Endodermal cell (in vitro differentiated cells): Measurements from ENCODE around the gene LRRC49. TPM values are rescaled to one million over a fixed set of nuclear protein-coding genes. Genes with fewer than 3 reads are reported as not detected.
"Not testable (repeated sequence)": the region's sequence is repeated elsewhere in the genome, so short reads cannot be mapped to it uniquely, and the experiment has no call there.

Experiments
- DNase-seq: peaks from one replicate; pipeline ENCODE4 v3.0.0-alpha.2; 2017
- H3K27ac ChIP-seq: 2 replicates; pipeline ENCODE4 v1.5.1; 2013; ENCODE audit warnings: mild to moderate bottlenecking, low read depth, low read length, moderate library complexity
- H3K27me3 ChIP-seq: 2 replicates; pipeline ENCODE4 v1.6.1; 2013; ENCODE audit warnings: mild to moderate bottlenecking, low read length, moderate library complexity; ENCODE audit not compliant: insufficient read depth, control insufficient read depth, poor library complexity, severe bottlenecking
- H3K36me3 ChIP-seq: 2 replicates; pipeline ENCODE4 v1.7.0; 2013; ENCODE audit warnings: mild to moderate bottlenecking, low read length, moderate library complexity; ENCODE audit not compliant: control insufficient read depth, insufficient read depth
- H3K4me1 ChIP-seq: one replicate; pipeline ENCODE4 v1.7.0; 2013; ENCODE audit warnings: low read length; ENCODE audit not compliant: control insufficient read depth, insufficient read depth
- H3K4me3 ChIP-seq: 2 replicates; pipeline ENCODE4 v1.5.1; 2013; ENCODE audit warnings: mild to moderate bottlenecking, low read length, moderate library complexity
- H3K9ac ChIP-seq: 2 replicates; pipeline ENCODE4 v1.6.1; 2013; ENCODE audit warnings: mild to moderate bottlenecking, low read length, moderate library complexity; ENCODE audit not compliant: poor library complexity, severe bottlenecking; ENCODE audit errors: extremely low read depth
- H3K9me3 ChIP-seq: 2 replicates; pipeline ENCODE4 v1.6.1; 2013; ENCODE audit warnings: mild to moderate bottlenecking, low read length, moderate library complexity; ENCODE audit not compliant: control insufficient read depth
- H3K27ac Mint-ChIP-seq: 2 replicates; pipeline ENCODE4 v1.8.0; 2020; ENCODE audit warnings: mixed read lengths
- H3K27me3 Mint-ChIP-seq: 2 replicates; pipeline ENCODE4 v1.8.0; 2021; ENCODE audit warnings: mild to moderate bottlenecking, mixed read lengths; ENCODE audit not compliant: insufficient read depth
- H3K36me3 Mint-ChIP-seq: 2 replicates; pipeline ENCODE4 v1.8.0; 2020; ENCODE audit warnings: low read depth, mixed read lengths
- H3K4me1 Mint-ChIP-seq: 2 replicates; pipeline ENCODE4 v1.8.0; 2020; ENCODE audit warnings: mixed read lengths
- H3K4me3 Mint-ChIP-seq: 2 replicates; pipeline ENCODE4 v1.8.0; 2020; ENCODE audit warnings: mild to moderate bottlenecking, moderate library complexity, mixed read lengths
- H3K9me3 Mint-ChIP-seq: 2 replicates; pipeline ENCODE4 v1.8.0; 2020; ENCODE audit warnings: mild to moderate bottlenecking, mixed read lengths
- CTCF ChIP-seq: fragments of 200-600 bp; sonication (generic); conservative IDR thresholded peaks from 2 replicates; pipeline ENCODE4 v1.5.0; 2021; ENCODE audit warnings: antibody characterized with exemption, mild to moderate bottlenecking
- WGBS, 2 experiments: methylation state at CpG; one replicate each; pipeline versions ENCODE4 v1.1.5 to v1.1.7; 2013; ENCODE audit warnings: missing lambda C conversion rate in 2 of 2, mixed read lengths in 1 of 2; ENCODE audit not compliant: insufficient coverage in 1 of 2, insufficient read length in 1 of 2; 5-methylcytosine and 5-hydroxymethylcytosine counted together
- total RNA-seq, 2 donors: library from RNA; stranded (reverse); fragmentation: NEBNext Ultra II Directional in 1 of 2; extraction: Animal tissue kit (Norgen Biotek cat#: 25700) in 1 of 2; gene quantifications; 2 replicates in 1 of 2; 3 replicates in 1 of 2; pipeline ENCODE4 v1.2.1, GENCODE V29; 2021

LRRC49 gene
- total RNA-seq, 2 donors from 2014 or later, result 6.6 to 10.7 TPM

- H3K9me3 Mint-ChIP-seq, result no peaks in the 10 kb centered on the region
- no peaks in the 10 kb centered on the region for H3K27me3 Mint-ChIP-seq
- no peak for TF ChIP-seq CTCF
- Histone ChIP-seq H3K9ac (no peak overlapping the region), H3K4me1 (no peaks in the 10 kb centered on the region), H3K27ac (no peak overlapping the region), H3K9me3 (no peaks in the 10 kb centered on the region), H3K36me3 (no peaks in the 10 kb centered on the region), H3K4me3 (no peak overlapping the region), H3K27me3 (no peaks in the 10 kb centered on the region)
- 88 to 93% methylated on average over 2 of the region's 2 CpGs for WGBS, 2 experiments
- no peak for DNase-seq
- no peak overlapping the region for H3K27ac Mint-ChIP-seq
- H3K4me1 Mint-ChIP-seq, result peaks cover 1% of the 10 kb centered on the region
- no peaks in the 10 kb centered on the region for H3K36me3 Mint-ChIP-seq
- no peak overlapping the region for H3K4me3 Mint-ChIP-seq
Observed at GRCh38 chr15:71013446-71013845, 120.8 kb downstream of the LRRC49 start.

- peaks cover 4% of the 10 kb centered on the region for H3K4me1 Mint-ChIP-seq
- peak; percentile 22 for DNase-seq
- no peaks in the 10 kb centered on the region for H3K4me1 ChIP-seq
Observed at GRCh38 chr15:71015342-71015741, 122.7 kb downstream of the LRRC49 start.

GRCh38 chr15:71031232-71031631, 138.6 kb downstream of the LRRC49 start:
- H3K9me3 Mint-ChIP-seq, result peaks cover 23% of the 10 kb centered on the region
- not testable (repeated sequence) for H3K9ac ChIP-seq, H3K27me3 ChIP-seq, H3K4me1 ChIP-seq, H3K9me3 ChIP-seq, H3K4me1 Mint-ChIP-seq, H3K27ac ChIP-seq, H3K36me3 ChIP-seq, H3K36me3 Mint-ChIP-seq, H3K27ac Mint-ChIP-seq, DNase-seq, H3K4me3 Mint-ChIP-seq, H3K27me3 Mint-ChIP-seq, H3K4me3 ChIP-seq
- WGBS, 2 experiments, result 93 to 100% methylated on average over 3 to 4 of the region's 4 CpGs

More at GRCh38 chr15:71015342-71015741, 122.7 kb downstream of the LRRC49 start:
- TF ChIP-seq CTCF, result no peak
- Mint-ChIP-seq H3K9me3 (no peaks in the 10 kb centered on the region), H3K36me3 (no peaks in the 10 kb centered on the region), H3K4me3 (no peak overlapping the region), H3K27ac (no peak overlapping the region), H3K27me3 (no peaks in the 10 kb centered on the region)
- WGBS, 2 experiments, result 86 to 96% methylated on average over 3 to 7 of the region's 8 CpGs
- Histone ChIP-seq H3K36me3 (no peaks in the 10 kb centered on the region), H3K27me3 (no peaks in the 10 kb centered on the region), H3K4me3 (no peak overlapping the region), H3K27ac (no peak overlapping the region), H3K9ac (no peak overlapping the region), H3K9me3 (no peaks in the 10 kb centered on the region)

GRCh38 chr15:71035478-71035877, 142.9 kb downstream of the LRRC49 start:
- not testable (repeated sequence) for H3K27me3 Mint-ChIP-seq, H3K36me3 Mint-ChIP-seq
- WGBS, 2 experiments, result 100% methylated on average over 1 of the region's 1 CpG; no CpG with 5 or more reads in 1 of the 2 experiments

More at GRCh38 chr15:71035478-71035877, 142.9 kb downstream of the LRRC49 start:
- H3K36me3 ChIP-seq, H3K4me1 ChIP-seq, H3K9ac ChIP-seq, H3K4me3 Mint-ChIP-seq, H3K27me3 ChIP-seq, H3K27ac Mint-ChIP-seq, H3K9me3 ChIP-seq, DNase-seq, H3K27ac ChIP-seq, H3K4me3 ChIP-seq, H3K4me1 Mint-ChIP-seq: not testable (repeated sequence)
- H3K9me3 Mint-ChIP-seq, result peaks cover 15% of the 10 kb centered on the region
